GM18511 (cell line): ENCODE measurements around the gene HCK.
"Not testable (repeated sequence)": the region's sequence is repeated elsewhere in the genome, so short reads cannot be mapped to it uniquely, and the experiment has no call there.

Source experiments
- ATAC-seq: cut with Tn5 transposase; IDR thresholded peaks from one replicate; pipeline ENCODE4 v1.9.1; 2021; ENCODE audit warnings: mild to moderate bottlenecking, moderate library complexity; ENCODE audit not compliant: unreplicated experiment

HCK gene

GRCh38 chr20:32089637-32090362, 37.8 kb downstream of the HCK start:
- no peak for ATAC-seq

GRCh38 chr20:32091888-32092346, 39.9 kb downstream of the HCK start:
- no peak for ATAC-seq

GRCh38 chr20:32098786-32099185, 46.7 kb downstream of the HCK start:
- ATAC-seq, result no peak

- ATAC-seq, result no peak
Measured at GRCh38 chr20:32108814-32109391, 56.9 kb downstream of the HCK start.

- peak; percentile 86 for ATAC-seq
Measured at GRCh38 chr20:32109392-32110172, 57.5 kb downstream of the HCK start, which contains the start of gene TM9SF4. TSS of gene TM9SF4 (plus strand) at chr20:32109714. CDS start at chr20:32109741, 27 bp downstream.

- ATAC-seq, result no peak
Measured at GRCh38 chr20:32110173-32110704, 58.2 kb downstream of the HCK start.

GRCh38 chr20:32110727-32111126, 58.7 kb downstream of the HCK start:
- ATAC-seq, result no peak

- no peak for ATAC-seq
Measured at GRCh38 chr20:32111156-32111686, 59.2 kb downstream of the HCK start.

GRCh38 chr20:32111753-32112152, 59.7 kb downstream of the HCK start:
- no peak for ATAC-seq

GRCh38 chr20:32112841-32113240, 60.8 kb downstream of the HCK start:
- no peak for ATAC-seq

- no peak for ATAC-seq
Measured at GRCh38 chr20:32113591-32114260, 61.7 kb downstream of the HCK start.

- ATAC-seq, result no peak
Measured at GRCh38 chr20:32114305-32114960, 62.4 kb downstream of the HCK start.

GRCh38 chr20:32115211-32115767, 63.2 kb downstream of the HCK start:
- ATAC-seq, result no peak

GRCh38 chr20:32116079-32116521, 64.1 kb downstream of the HCK start:
- no peak for ATAC-seq

- not testable (repeated sequence) for ATAC-seq
Measured at GRCh38 chr20:32116796-32117195, 64.8 kb downstream of the HCK start.

GRCh38 chr20:32118427-32118826, 66.4 kb downstream of the HCK start:
- ATAC-seq, result not testable (repeated sequence)

GRCh38 chr20:32119734-32120133, 67.7 kb downstream of the HCK start:
- ATAC-seq, result no peak

GRCh38 chr20:32121908-32122307, 69.9 kb downstream of the HCK start:
- not testable (repeated sequence) for ATAC-seq

GRCh38 chr20:32123088-32123487, 71.0 kb downstream of the HCK start:
- ATAC-seq, result no peak
